HEK293 (cell line): Measurements from ENCODE around the gene WBP4.

ENCODE experiments used
- CTCF ChIA-PET: fragments of 350-600 bp; formaldehyde crosslinking; extraction: SDS; loops from one replicate; lab custom pipeline; 2021; ENCODE audit warnings: antibody characterized with exemption; lab: Yijun Ruan, JAX
- POLR2A ChIA-PET: fragments of 300-600 bp; formaldehyde crosslinking; extraction: SDS; loops from one replicate; lab custom pipeline; 2020; ENCODE audit warnings: antibody characterized with exemption, inconsistent platforms; lab: Yijun Ruan, JAX
- H3K27ac ChIP-seq: fragments of 200-500 bp; sonication (Bioruptor generic); 2 replicates; pipeline ENCODE4 v1.5.1; 2014; ENCODE audit warnings: low read depth, low read length, control low read depth, inconsistent platforms; ENCODE audit errors: extremely low read depth
- H3K36me3 ChIP-seq, 2 experiments: fragments of 200-500 bp in 1 of 2; sonication (Bioruptor generic) in 1 of 2; 1 replicate in 1 of 2; 2 replicates in 1 of 2; pipeline ENCODE4 v1.5.1; 2014 to 2017; ENCODE audit warnings: inconsistent platforms in 2 of 2, low read length in 2 of 2; ENCODE audit not compliant: control insufficient read depth in 2 of 2, insufficient read depth in 1 of 2
- H3K4me1 ChIP-seq: fragments of 200-500 bp; sonication (Bioruptor generic); 2 replicates; pipeline ENCODE4 v1.5.1; 2014; ENCODE audit warnings: mild to moderate bottlenecking, low read length, inconsistent platforms; ENCODE audit not compliant: control insufficient read depth, insufficient read depth
- H3K4me3 ChIP-seq: 2 replicates; pipeline ENCODE4 v1.5.1; 2011; ENCODE audit warnings: low read depth, mild to moderate bottlenecking, control low read depth, low read length, moderate library complexity
- H3K9me3 ChIP-seq: fragments of 200-500 bp; sonication (Bioruptor generic); 2 replicates; pipeline ENCODE4 v1.5.1; 2014; ENCODE audit warnings: low read depth, low read length, inconsistent platforms; ENCODE audit not compliant: control insufficient read depth, insufficient read depth
- AEBP2 ChIP-seq: fragments of 450-650 bp; formaldehyde crosslinking; IDR thresholded peaks from 2 replicates; pipeline ENCODE4 v1.5.1; 2016; ENCODE audit warnings: missing biosample characterization, missing genetic modification characterization, borderline replicate concordance
- GFI1B ChIP-seq: fragments of 450-650 bp; formaldehyde crosslinking; IDR thresholded peaks from 2 replicates; pipeline ENCODE4 v1.5.1; 2016; ENCODE audit warnings: missing biosample characterization, missing genetic modification characterization
- PRDM6 ChIP-seq: fragments of 450-650 bp; formaldehyde crosslinking; IDR thresholded peaks from 2 replicates; pipeline ENCODE4 v1.5.1; 2017; ENCODE audit warnings: missing biosample characterization, missing genetic modification characterization
- SCRT1 ChIP-seq: fragments of 450-650 bp; formaldehyde crosslinking; IDR thresholded peaks from 2 replicates; pipeline ENCODE4 v1.5.1; 2016; ENCODE audit warnings: missing biosample characterization, missing genetic modification characterization, borderline replicate concordance
- ZFP69B ChIP-seq: fragments of 450-650 bp; formaldehyde crosslinking; IDR thresholded peaks from 2 replicates; pipeline ENCODE4 v1.5.1; 2016; ENCODE audit warnings: missing biosample characterization, missing genetic modification characterization
- ZNF146 ChIP-seq: fragments of 450-650 bp; formaldehyde crosslinking; IDR thresholded peaks from 2 replicates; pipeline ENCODE4 v1.5.1; 2016; ENCODE audit warnings: missing biosample characterization, missing genetic modification characterization
- ZNF16 ChIP-seq: fragments of 450-650 bp; formaldehyde crosslinking; IDR thresholded peaks from 2 replicates; pipeline ENCODE4 v1.5.1; 2016; ENCODE audit warnings: low read depth, missing biosample characterization, missing genetic modification characterization
- ZNF266 ChIP-seq: fragments of 450-650 bp; formaldehyde crosslinking; IDR thresholded peaks from 2 replicates; pipeline ENCODE4 v1.5.1; 2016; ENCODE audit warnings: missing biosample characterization, missing genetic modification characterization, low read depth
- ZNF280C ChIP-seq: fragments of 450-650 bp; formaldehyde crosslinking; IDR thresholded peaks from 2 replicates; pipeline ENCODE4 v1.5.1; 2016; ENCODE audit warnings: missing biosample characterization, missing genetic modification characterization
- ZNF624 ChIP-seq: fragments of 450-650 bp; formaldehyde crosslinking; IDR thresholded peaks from 2 replicates; pipeline ENCODE4 v1.5.1; 2017; ENCODE audit warnings: missing biosample characterization, missing genetic modification characterization
- ZNF785 ChIP-seq: fragments of 450-650 bp; formaldehyde crosslinking; IDR thresholded peaks from 2 replicates; pipeline ENCODE4 v1.5.1; 2016; ENCODE audit warnings: missing biosample characterization, missing genetic modification characterization
- TF ChIP-seq, protein P1 (sequence below): fragments of 450-650 bp; formaldehyde crosslinking; IDR thresholded peaks from 2 replicates; pipeline ENCODE4 v1.5.1; 2017; ENCODE audit warnings: missing biosample characterization, missing genetic modification characterization
- TF ChIP-seq, protein P2 (sequence below): fragments of 450-650 bp; formaldehyde crosslinking; IDR thresholded peaks from 2 replicates; pipeline ENCODE4 v1.5.1; 2016; ENCODE audit warnings: missing biosample characterization, missing genetic modification characterization
- TF ChIP-seq, protein P3 (sequence below): fragments of 450-650 bp; formaldehyde crosslinking; IDR thresholded peaks from 2 replicates; pipeline ENCODE4 v1.5.1; 2017; ENCODE audit warnings: missing biosample characterization, missing genetic modification characterization

WBP4 gene

GRCh38 chr13:41098761-41099160, 37.5 kb downstream of the WBP4 start:
- no peaks in the 10 kb centered on the region for H3K4me1 ChIP-seq
- POLR2A ChIA-PET: no interaction called here
- TF ChIP-seq, protein P1, sequence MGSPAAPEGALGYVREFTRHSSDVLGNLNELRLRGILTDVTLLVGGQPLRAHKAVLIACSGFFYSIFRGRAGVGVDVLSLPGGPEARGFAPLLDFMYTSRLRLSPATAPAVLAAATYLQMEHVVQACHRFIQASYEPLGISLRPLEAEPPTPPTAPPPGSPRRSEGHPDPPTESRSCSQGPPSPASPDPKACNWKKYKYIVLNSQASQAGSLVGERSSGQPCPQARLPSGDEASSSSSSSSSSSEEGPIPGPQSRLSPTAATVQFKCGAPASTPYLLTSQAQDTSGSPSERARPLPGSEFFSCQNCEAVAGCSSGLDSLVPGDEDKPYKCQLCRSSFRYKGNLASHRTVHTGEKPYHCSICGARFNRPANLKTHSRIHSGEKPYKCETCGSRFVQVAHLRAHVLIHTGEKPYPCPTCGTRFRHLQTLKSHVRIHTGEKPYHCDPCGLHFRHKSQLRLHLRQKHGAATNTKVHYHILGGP (tag by site-specific recombination): no peak
- TF ChIP-seq ZFP69B (no peak), GFI1B (tag by site-specific recombination) (no peak), PRDM6 (tag by site-specific recombination) (no peak), ZNF624 (no peak), ZNF146 (tag by site-specific recombination) (no peak), ZNF266 (no peak), AEBP2 (tag by site-specific recombination) (no peak), ZNF280C (tag by site-specific recombination) (no peak), ZNF785 (no peak), ZNF16 (no peak)
- TF ChIP-seq, protein P2, sequence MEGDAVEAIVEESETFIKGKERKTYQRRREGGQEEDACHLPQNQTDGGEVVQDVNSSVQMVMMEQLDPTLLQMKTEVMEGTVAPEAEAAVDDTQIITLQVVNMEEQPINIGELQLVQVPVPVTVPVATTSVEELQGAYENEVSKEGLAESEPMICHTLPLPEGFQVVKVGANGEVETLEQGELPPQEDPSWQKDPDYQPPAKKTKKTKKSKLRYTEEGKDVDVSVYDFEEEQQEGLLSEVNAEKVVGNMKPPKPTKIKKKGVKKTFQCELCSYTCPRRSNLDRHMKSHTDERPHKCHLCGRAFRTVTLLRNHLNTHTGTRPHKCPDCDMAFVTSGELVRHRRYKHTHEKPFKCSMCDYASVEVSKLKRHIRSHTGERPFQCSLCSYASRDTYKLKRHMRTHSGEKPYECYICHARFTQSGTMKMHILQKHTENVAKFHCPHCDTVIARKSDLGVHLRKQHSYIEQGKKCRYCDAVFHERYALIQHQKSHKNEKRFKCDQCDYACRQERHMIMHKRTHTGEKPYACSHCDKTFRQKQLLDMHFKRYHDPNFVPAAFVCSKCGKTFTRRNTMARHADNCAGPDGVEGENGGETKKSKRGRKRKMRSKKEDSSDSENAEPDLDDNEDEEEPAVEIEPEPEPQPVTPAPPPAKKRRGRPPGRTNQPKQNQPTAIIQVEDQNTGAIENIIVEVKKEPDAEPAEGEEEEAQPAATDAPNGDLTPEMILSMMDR (tag by site-specific recombination): no peak
- TF ChIP-seq, protein P3, sequence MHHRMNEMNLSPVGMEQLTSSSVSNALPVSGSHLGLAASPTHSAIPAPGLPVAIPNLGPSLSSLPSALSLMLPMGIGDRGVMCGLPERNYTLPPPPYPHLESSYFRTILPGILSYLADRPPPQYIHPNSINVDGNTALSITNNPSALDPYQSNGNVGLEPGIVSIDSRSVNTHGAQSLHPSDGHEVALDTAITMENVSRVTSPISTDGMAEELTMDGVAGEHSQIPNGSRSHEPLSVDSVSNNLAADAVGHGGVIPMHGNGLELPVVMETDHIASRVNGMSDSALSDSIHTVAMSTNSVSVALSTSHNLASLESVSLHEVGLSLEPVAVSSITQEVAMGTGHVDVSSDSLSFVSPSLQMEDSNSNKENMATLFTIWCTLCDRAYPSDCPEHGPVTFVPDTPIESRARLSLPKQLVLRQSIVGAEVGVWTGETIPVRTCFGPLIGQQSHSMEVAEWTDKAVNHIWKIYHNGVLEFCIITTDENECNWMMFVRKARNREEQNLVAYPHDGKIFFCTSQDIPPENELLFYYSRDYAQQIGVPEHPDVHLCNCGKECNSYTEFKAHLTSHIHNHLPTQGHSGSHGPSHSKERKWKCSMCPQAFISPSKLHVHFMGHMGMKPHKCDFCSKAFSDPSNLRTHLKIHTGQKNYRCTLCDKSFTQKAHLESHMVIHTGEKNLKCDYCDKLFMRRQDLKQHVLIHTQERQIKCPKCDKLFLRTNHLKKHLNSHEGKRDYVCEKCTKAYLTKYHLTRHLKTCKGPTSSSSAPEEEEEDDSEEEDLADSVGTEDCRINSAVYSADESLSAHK (tag by site-specific recombination): no peak
- TF ChIP-seq, all 188 proteins: peak for 0
- no peaks in the 10 kb centered on the region for H3K36me3 ChIP-seq
- no peak overlapping the region for H3K4me3 ChIP-seq
- H3K27ac ChIP-seq: no peak overlapping the region
- CTCF ChIA-PET: interaction anchor here (0.7 to 1.1 kb wide), 2 partner anchors 35 to 98 kb away, joined by 3 read pairs; no protein-coding TSS in a partner anchor
- no peaks in the 10 kb centered on the region for H3K9me3 ChIP-seq

DNA sequence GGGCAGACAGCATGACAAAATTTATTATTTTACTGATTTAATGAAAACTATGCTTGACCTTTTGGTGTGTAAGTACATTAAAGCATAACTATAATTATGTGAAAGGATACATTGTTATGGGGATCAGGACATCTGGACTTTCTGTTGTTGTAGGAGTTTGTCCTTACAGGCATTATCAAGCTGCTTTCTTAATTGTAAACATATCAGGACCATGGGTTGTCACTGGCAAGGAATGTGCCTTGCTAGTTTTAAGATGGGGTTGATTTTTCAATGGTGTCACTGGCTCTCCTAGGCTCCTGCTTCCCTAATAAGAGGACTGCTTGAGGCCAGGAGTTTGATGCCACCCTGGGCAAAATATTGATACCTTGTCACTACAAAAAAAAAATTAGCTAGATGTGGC, 38.7 kb downstream of the WBP4 start:
- ChIA-PET CTCF (no interaction called here), POLR2A (interaction anchor here (0.7 kb wide), 1 partner anchor 39 kb away, joined by 3 read pairs; the partner anchor contains the start of gene WBP4)
- H3K9me3 ChIP-seq: no peaks in the 10 kb centered on the region
- no peak overlapping the region for H3K27ac ChIP-seq
- TF ChIP-seq SCRT1 (tag by site-specific recombination): no peak
- H3K4me1 ChIP-seq: no peaks in the 10 kb centered on the region
- H3K4me3 ChIP-seq: no peak overlapping the region
- no peaks in the 10 kb centered on the region for H3K36me3 ChIP-seq
